Osteoblast (primary cell): ENCODE data around the gene DIO1. TPM values are rescaled to one million over a fixed set of nuclear protein-coding genes. Genes with fewer than 3 reads are reported as not detected.
A peak's percentile ranks its signal among the peaks of the same experiment; 100 is the strongest.

ENCODE experiments used
- DNase-seq: peaks from one replicate; pipeline ENCODE4 v3.0.0; 2011; ENCODE audit warnings: low spot score, mixed read lengths; ENCODE audit not compliant: insufficient read length; ENCODE audit errors: missing footprints
- H2AFZ ChIP-seq: 2 replicates; pipeline ENCODE4 v1.6.0; 2011; ENCODE audit warnings: mild to moderate bottlenecking, low read length
- H3K27ac ChIP-seq: 2 replicates; pipeline ENCODE4 v1.5.1; 2011; ENCODE audit warnings: mild to moderate bottlenecking, low read depth, low read length, moderate library complexity
- H3K27me3 ChIP-seq: 2 replicates; pipeline ENCODE4 v1.6.0; 2012; ENCODE audit warnings: mild to moderate bottlenecking, control low read depth, inconsistent platforms, low read length, moderate library complexity; ENCODE audit not compliant: insufficient read depth
- H3K36me3 ChIP-seq: 2 replicates; pipeline ENCODE4 v1.5.1; 2011; ENCODE audit warnings: mild to moderate bottlenecking, low read length, control low read depth, moderate library complexity; ENCODE audit not compliant: insufficient read depth
- H3K4me1 ChIP-seq: 2 replicates; pipeline ENCODE4 v1.5.1; 2011; ENCODE audit warnings: mild to moderate bottlenecking, low read length, control low read depth, moderate library complexity; ENCODE audit not compliant: insufficient read depth
- H3K4me2 ChIP-seq: 2 replicates; pipeline ENCODE4 v1.6.0; 2011; ENCODE audit warnings: mild to moderate bottlenecking, low read length; ENCODE audit not compliant: insufficient read depth
- H3K4me3 ChIP-seq: fragments of 200-600 bp; sonication (generic); 3 replicates; pipeline ENCODE4 v1.5.1; 2012; ENCODE audit warnings: mild to moderate bottlenecking, low read length, inconsistent platforms; ENCODE audit not compliant: insufficient read depth
- H3K79me2 ChIP-seq: 2 replicates; pipeline ENCODE4 v1.6.0; 2012; ENCODE audit warnings: mild to moderate bottlenecking, low read length, control low read depth, inconsistent platforms; ENCODE audit not compliant: insufficient read depth
- H3K9me3 ChIP-seq: 2 replicates; pipeline ENCODE4 v1.5.1; 2011; ENCODE audit warnings: low read depth, low read length, control low read depth
- H4K20me1 ChIP-seq: 2 replicates; pipeline ENCODE4 v1.6.0; 2012; ENCODE audit warnings: mild to moderate bottlenecking, low read length, control low read depth; ENCODE audit not compliant: insufficient read depth
- CTCF ChIP-seq: IDR thresholded peaks from 2 replicates; pipeline ENCODE4 v1.5.1; 2011; ENCODE audit warnings: mild to moderate bottlenecking, low read depth, low read length, moderate library complexity; ENCODE audit errors: extremely low read depth
- total RNA-seq: library from RNA; depleted of rRNA; stranded (reverse); fragments of >200 nt; gene quantifications from 2 replicates; pipeline ENCODE4 v1.2.3, GENCODE V29; 2012

DIO1 gene
- total RNA-seq, 1 donor = not detected

- H3K27me3 ChIP-seq = no peaks in the 10 kb centered on the region
- no peaks in the 10 kb centered on the region for H3K9me3 ChIP-seq
- peak overlapping the region; percentile 49 for H2AFZ ChIP-seq
- H3K4me1 ChIP-seq = peaks cover 29% of the 10 kb centered on the region
- no peaks in the 10 kb centered on the region for H4K20me1 ChIP-seq
- peak; percentile 80 for DNase-seq
- peak overlapping the region; percentile 3 for H3K4me3 ChIP-seq
- H3K79me2 ChIP-seq = no peaks in the 10 kb centered on the region
- peak overlapping the region; percentile 55 for H3K4me2 ChIP-seq
- H3K27ac ChIP-seq = peak overlapping the region; percentile 62
- TF ChIP-seq CTCF = no peak
- no peaks in the 10 kb centered on the region for H3K36me3 ChIP-seq
These were observed 2.7 kb downstream of the DIO1 start for GRCh38 chr1:53896635-53897229.

- TF ChIP-seq CTCF = no peak
- Histone ChIP-seq H3K36me3 (no peaks in the 10 kb centered on the region), H3K27ac (no peak overlapping the region), H3K4me2 (peak overlapping the region; percentile 3), H3K4me1 (peaks cover 26% of the 10 kb centered on the region), H3K27me3 (no peaks in the 10 kb centered on the region), H3K4me3 (no peak overlapping the region), H3K9me3 (no peaks in the 10 kb centered on the region), H2AFZ (peak overlapping the region; percentile 3), H4K20me1 (no peaks in the 10 kb centered on the region), H3K79me2 (no peaks in the 10 kb centered on the region)
- DNase-seq = peak; percentile 26
These were observed 5.2 kb downstream of the DIO1 start for GRCh38 chr1:53899206-53899628.

- Histone ChIP-seq H4K20me1 (no peaks in the 10 kb centered on the region), H3K4me1 (peaks cover 26% of the 10 kb centered on the region), H3K79me2 (no peaks in the 10 kb centered on the region), H3K36me3 (no peaks in the 10 kb centered on the region), H3K4me3 (no peak overlapping the region), H3K27me3 (no peaks in the 10 kb centered on the region), H2AFZ (no peak overlapping the region), H3K27ac (no peak overlapping the region), H3K4me2 (no peak overlapping the region), H3K9me3 (no peaks in the 10 kb centered on the region)
- no peak for TF ChIP-seq CTCF
- DNase-seq = no peak
These were observed 5.7 kb downstream of the DIO1 start for GRCh38 chr1:53899708-53900107.

- Histone ChIP-seq H3K4me1 (peaks cover 14% of the 10 kb centered on the region), H3K4me2 (no peak overlapping the region), H3K27ac (no peak overlapping the region), H3K36me3 (no peaks in the 10 kb centered on the region), H3K27me3 (no peaks in the 10 kb centered on the region), H2AFZ (no peak overlapping the region), H3K9me3 (no peaks in the 10 kb centered on the region), H3K79me2 (no peaks in the 10 kb centered on the region), H3K4me3 (no peak overlapping the region), H4K20me1 (no peaks in the 10 kb centered on the region)
- DNase-seq = no peak
- no peak for TF ChIP-seq CTCF
These were observed 8.5 kb downstream of the DIO1 start for GRCh38 chr1:53902235-53903138.
